Thymus (tissue), 11 donors: ENCODE data around the gene KCNIP3. TPM values are rescaled to one million over a fixed set of nuclear protein-coding genes. Genes with fewer than 3 reads are reported as not detected.

Source experiments
- DNase-seq, 9 donors: peaks; one replicate each; pipeline ENCODE4 v3.0.0-alpha.2; 2013; ENCODE audit warnings: low spot score in 9 of 9, low read depth in 6 of 9, missing footprints in 1 of 9
- H3K27ac ChIP-seq, 2 donors: one replicate each; pipeline ENCODE4 v1.5.1; 2013; ENCODE audit warnings: control low read depth in 1 of 2, low read depth in 1 of 2, low read length in 1 of 2, mild to moderate bottlenecking in 1 of 2, moderate library complexity in 1 of 2
- H3K27me3 ChIP-seq, 2 donors: one replicate each; pipeline ENCODE4 v1.5.1; 2013; ENCODE audit warnings: low read length in 1 of 2; ENCODE audit not compliant: control insufficient read depth in 2 of 2, insufficient read depth in 1 of 2
- H3K36me3 ChIP-seq, 2 donors: one replicate each; pipeline ENCODE4 v1.5.1; 2013; ENCODE audit warnings: low read length in 1 of 2, mild to moderate bottlenecking in 1 of 2, moderate library complexity in 1 of 2; ENCODE audit not compliant: control insufficient read depth in 2 of 2, insufficient read depth in 2 of 2
- H3K4me1 ChIP-seq, 2 donors: one replicate each; pipeline ENCODE4 v1.5.1; 2013; ENCODE audit warnings: low read length in 2 of 2; ENCODE audit not compliant: control insufficient read depth in 2 of 2, insufficient read depth in 2 of 2
- H3K4me3 ChIP-seq, 2 donors: one replicate each; pipeline ENCODE4 v1.5.1; 2013; ENCODE audit warnings: low read length in 2 of 2, control low read depth in 1 of 2, mild to moderate bottlenecking in 1 of 2
- H3K9me3 ChIP-seq, 2 donors: one replicate each; pipeline ENCODE4 v1.5.1; 2013; ENCODE audit warnings: low read length in 1 of 2, mild to moderate bottlenecking in 1 of 2; ENCODE audit not compliant: control insufficient read depth in 2 of 2, insufficient read depth in 1 of 2
- WGBS: extraction: QIAGEN DNeasy Blood & Tissue Kit; methylation state at CpG from one replicate; pipeline ENCODE4 v1.1.7; 2013; 5-methylcytosine and 5-hydroxymethylcytosine counted together
- polyA plus RNA-seq: library from polyadenylated mRNA; stranded (reverse); fragments of 200-250 nt; gene quantifications from one replicate; pipeline ENCODE4 v1.2.3, GENCODE V29; 2013
- total RNA-seq: library from RNA; stranded (reverse); fragments of 120-200 nt; gene quantifications from one replicate; pipeline ENCODE4 v1.2.4, GENCODE V29; 2013
- donor health status: healthy.

Gene KCNIP3
- total and polyA plus RNA-seq, 2 donors, result 5.3 to 21.4 TPM

DNA sequence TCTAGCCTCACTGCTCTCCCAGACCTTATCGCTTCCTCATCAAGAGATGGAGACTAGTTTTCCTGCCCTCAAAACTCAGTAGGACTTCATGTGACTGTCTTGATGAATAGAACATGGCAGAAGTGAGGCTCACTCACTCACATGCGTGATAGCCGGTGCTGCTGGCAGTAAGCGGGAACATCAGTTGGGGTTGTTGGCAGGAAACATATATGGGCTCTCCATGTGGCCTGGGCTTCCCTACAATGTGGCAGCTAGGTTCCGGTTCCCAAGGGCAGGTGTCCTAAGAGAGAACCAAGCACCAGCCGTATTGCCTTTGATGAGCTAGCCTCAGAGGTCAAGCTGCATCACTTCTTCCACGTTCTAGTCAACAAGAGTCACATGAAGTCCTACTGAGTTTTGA lies 90.2 kb downstream of the KCNIP3 start:
- Histone ChIP-seq H3K27me3 (peaks cover 0 to 3% of the 10 kb centered on the region in 2 donors), H3K36me3 (no peaks in the 10 kb centered on the region), H3K9me3 (no peaks in the 10 kb centered on the region), H3K4me3 (no peak overlapping the region), H3K27ac (no peak overlapping the region), H3K4me1 (no peaks in the 10 kb centered on the region)
- 94% methylated on average over 7 of the region's 7 CpGs for WGBS
- no peak for DNase-seq

DNA sequence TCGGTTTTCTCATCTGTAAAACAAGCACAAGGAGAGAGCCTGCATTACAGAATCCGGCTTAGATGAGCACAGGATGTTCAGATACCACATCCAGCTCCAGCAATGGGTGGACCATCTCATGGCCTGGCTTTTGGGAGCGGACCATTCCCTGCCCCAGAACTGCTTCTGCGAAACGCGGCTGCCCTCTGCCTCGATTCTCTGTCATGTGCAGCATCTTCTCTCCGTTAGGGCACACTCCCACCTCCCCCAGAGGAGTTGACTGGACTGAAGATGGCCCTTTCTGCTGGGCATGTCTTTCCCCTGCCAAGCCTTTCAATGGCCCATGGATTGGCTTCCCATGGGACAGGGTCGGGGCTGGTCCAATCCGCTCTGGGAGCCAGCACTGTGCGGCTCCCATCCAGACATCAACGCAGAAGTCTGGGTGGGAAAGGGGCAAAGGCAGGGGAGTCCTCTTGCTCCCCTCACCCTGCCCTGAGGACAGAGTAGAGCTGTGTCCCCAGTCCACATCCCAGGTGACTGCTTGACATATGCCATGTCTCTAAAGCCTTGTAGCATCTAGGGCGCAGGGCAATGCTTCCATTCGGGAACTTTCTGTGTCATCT lies 91.0 kb downstream of the KCNIP3 start:
- no peak for DNase-seq
- no peak overlapping the region for H3K4me3 ChIP-seq
- H3K4me1 ChIP-seq, result no peaks in the 10 kb centered on the region
- 95% methylated on average over 14 of the region's 14 CpGs for WGBS
- peaks cover 0 to 3% of the 10 kb centered on the region in 2 donors for H3K27me3 ChIP-seq
- H3K36me3 ChIP-seq, result no peaks in the 10 kb centered on the region
- no peaks in the 10 kb centered on the region for H3K9me3 ChIP-seq
- no peak overlapping the region for H3K27ac ChIP-seq

DNA sequence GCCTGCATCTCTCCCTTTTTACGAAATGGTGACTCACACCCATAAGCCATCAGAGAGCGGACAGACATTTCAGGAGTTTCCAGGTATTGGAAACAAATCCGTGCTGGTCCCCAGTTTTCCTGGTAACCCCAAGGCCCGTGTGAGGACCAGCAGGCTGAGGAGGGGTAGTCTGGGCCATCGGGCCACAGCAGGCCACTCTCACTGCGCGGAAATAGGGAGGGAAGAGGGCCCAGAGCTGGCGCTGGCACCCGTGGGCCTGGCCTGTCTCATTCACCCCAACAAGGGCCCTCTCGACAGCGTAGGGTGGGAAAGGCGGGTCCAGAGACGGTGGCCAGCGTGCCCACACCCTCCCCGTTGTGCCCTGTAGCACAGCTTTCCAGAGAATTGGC lies 91.7 kb downstream of the KCNIP3 start:
- no peak for DNase-seq
- Histone ChIP-seq H3K4me1 (no peaks in the 10 kb centered on the region), H3K4me3 (no peak overlapping the region), H3K36me3 (no peaks in the 10 kb centered on the region), H3K9me3 (no peaks in the 10 kb centered on the region), H3K27ac (no peak overlapping the region), H3K27me3 (peaks cover 0 to 3% of the 10 kb centered on the region in 2 donors)
- 50% methylated on average over 15 of the region's 15 CpGs for WGBS

DNA sequence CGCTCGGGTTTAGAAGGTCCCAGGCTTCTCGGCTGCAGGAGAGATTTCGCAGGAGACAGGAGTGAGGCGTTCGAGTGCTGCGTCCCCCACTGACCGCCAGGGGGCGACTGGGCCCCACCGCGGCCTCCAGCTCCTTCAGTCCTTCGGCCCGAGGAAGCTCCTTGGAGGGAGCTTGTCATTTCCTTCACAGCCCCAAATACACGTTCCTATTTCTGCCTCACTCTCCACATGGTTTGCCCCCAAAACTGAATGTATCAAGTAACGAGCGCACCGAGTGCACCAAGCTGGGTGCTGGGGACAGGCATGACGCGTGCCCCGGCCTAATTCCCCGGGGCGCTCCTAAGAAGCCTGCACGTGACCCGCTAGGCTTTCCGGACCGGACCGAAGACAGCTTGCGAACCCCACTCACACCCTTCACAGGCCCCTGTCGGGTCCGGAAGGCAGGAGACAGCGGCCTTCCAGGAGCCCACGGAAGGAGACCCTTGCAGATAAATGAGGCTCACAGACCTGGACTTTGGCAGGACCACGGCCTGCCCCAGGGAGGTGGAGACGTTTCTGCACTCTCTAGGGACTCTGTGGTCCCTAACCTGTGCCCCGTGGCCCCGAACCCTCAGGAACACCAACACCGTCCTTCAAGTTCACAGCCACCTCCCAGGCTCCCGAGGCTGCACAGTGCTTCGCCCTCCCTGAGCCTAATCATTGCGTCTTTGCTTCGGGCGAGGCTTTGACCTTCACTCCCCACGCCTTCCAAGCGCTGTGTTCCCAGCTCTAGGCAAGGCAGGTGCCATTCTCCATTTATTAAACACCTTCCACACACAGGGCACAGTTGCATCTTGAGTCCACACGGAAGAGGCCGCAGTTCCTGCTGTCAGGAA lies 92.3 kb downstream of the KCNIP3 start:
- H3K27me3 ChIP-seq, result peaks cover 0 to 3% of the 10 kb centered on the region in 2 donors
- whole genome bisulfite sequencing, result 65% methylated on average over 46 of the region's 46 CpGs
- H3K27ac ChIP-seq, result no peak overlapping the region
- no peak overlapping the region for H3K4me3 ChIP-seq
- H3K36me3 ChIP-seq, result no peaks in the 10 kb centered on the region
- no peaks in the 10 kb centered on the region for H3K9me3 ChIP-seq
- H3K4me1 ChIP-seq, result no peaks in the 10 kb centered on the region
- DNase-seq, result peak in 5 of 9 donors; percentile 18 to 65 (median 37)

DNA sequence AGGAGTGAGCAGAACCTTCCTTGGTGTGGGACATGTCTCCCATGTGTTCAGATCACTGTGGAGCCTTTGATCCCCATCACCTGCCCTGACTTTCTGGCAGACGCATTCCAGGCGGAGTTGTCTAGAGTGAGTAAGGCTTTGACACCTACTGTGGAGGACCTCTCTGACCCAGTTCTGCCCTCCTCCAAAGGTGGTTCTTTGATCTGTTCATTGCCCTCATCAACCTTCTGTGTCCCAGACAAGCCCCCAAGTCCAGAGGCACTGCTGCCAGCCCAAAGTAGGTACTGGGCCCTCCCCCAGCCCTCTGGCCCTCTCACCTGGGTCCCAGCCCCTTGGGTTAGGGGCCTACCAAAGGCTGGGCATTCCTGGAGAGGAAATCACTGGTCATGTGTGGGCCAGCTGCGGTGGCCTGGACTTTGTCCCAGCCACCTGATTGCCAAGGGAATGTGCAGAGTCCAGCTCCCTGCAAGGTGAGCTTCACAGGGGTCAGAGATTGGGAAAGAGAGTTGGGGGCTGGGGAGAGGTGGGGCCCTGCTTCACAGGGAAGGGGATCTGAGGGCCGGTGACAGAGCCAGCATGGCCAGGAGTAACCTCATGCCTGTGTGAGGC lies 93.2 kb downstream of the KCNIP3 start:
- DNase-seq, result no peak
- Histone ChIP-seq H3K9me3 (no peaks in the 10 kb centered on the region), H3K4me1 (no peaks in the 10 kb centered on the region), H3K27me3 (peaks cover 0 to 3% of the 10 kb centered on the region in 2 donors), H3K4me3 (no peak overlapping the region), H3K27ac (no peak overlapping the region), H3K36me3 (no peaks in the 10 kb centered on the region)
- 99% methylated on average over 4 of the region's 4 CpGs for WGBS

DNA sequence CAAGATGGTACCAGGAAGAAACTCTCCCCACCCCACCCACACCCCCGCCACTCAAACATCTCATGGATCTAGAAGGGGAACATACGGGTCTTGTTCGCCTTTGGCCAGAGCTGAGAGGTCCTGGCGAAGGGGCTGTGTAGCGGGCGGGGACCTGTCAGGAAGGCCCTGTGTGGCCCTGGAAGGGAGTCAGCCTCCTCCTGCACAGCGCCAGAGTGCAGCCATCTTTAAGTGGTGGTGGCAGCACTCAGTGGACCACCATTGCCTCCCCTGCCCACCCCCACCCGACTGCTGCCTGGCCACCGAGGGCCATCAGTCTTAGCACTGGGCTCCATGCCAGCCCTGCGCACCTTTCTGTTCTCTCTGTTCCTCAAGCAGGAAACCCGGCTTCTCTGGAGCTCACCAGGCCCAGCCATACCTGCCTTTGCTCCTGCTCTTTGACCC lies 93.8 kb downstream of the KCNIP3 start:
- H3K36me3 ChIP-seq, result no peaks in the 10 kb centered on the region
- DNase-seq, result no peak
- no peaks in the 10 kb centered on the region for H3K9me3 ChIP-seq
- H3K4me1 ChIP-seq, result no peaks in the 10 kb centered on the region
- 85% methylated on average over 11 of the region's 11 CpGs for WGBS
- no peak overlapping the region for H3K27ac ChIP-seq
- no peak overlapping the region for H3K4me3 ChIP-seq
- peaks cover 0 to 3% of the 10 kb centered on the region in 2 donors for H3K27me3 ChIP-seq

DNA sequence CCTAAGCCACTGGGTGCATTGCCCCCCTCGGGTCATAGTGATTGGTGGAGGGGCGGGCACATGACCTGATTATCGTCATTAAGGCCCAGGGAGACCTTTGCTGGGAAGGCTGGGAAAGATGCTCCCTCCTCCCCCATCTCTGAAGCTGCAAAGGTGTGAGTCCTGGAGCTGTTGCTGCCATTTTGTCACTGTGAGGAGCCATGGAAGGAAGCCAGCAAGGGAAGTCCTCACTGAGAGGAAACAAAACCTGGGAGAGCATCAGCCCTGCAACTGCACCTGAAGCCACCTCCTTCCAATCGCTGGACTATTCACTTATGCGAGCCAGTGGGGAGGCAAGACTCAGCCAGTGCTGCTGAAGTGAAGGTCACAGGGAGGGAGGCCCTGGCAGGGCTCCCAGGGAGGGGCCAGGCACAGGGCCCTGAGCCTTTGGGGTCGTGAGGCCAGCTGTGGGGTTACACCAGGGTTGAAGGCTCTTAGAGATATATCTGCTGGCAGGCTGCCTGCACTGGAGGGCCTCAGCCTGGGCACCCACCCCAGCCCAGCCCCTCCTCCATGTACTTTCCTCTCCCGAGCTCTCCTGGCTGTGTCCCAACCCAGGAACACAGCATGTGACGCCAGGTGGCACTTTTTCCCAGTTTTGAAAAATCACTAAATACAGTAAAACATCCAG lies 94.6 kb downstream of the KCNIP3 start:
- Histone ChIP-seq H3K27ac (no peak overlapping the region), H3K36me3 (no peaks in the 10 kb centered on the region), H3K27me3 (peaks cover 0 to 3% of the 10 kb centered on the region in 2 donors), H3K4me1 (no peaks in the 10 kb centered on the region), H3K9me3 (no peaks in the 10 kb centered on the region), H3K4me3 (no peak overlapping the region)
- DNase-seq, result no peak
- whole genome bisulfite sequencing, result 87% methylated on average over 8 of the region's 8 CpGs

DNA sequence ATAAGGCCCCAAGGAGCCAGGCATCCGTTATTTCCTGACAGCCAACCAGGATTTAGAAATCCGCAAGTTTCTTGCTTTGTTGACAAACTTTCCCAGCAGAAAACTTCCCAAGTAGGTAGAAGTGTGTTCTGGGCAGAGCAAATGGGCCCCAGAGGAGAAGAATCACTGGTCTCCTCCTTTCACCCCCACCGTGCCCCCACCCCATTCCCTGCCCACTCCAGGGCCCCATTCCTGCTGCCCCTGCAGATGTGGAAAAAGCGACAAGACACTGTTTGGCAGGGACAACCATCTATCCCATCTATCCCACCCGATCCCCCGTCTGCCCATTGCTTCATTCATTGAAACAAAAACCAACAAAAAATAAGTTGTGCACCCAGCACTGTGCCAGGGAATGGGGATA lies 95.2 kb downstream of the KCNIP3 start:
- WGBS, result 98% methylated on average over 6 of the region's 6 CpGs
- DNase-seq, result no peak
- H3K27me3 ChIP-seq, result peaks cover 0 to 3% of the 10 kb centered on the region in 2 donors

More for the DNA sequence above, 95.2 kb downstream of the KCNIP3 start:
- H3K27ac ChIP-seq, result no peak overlapping the region
- no peaks in the 10 kb centered on the region for H3K36me3 ChIP-seq
- no peaks in the 10 kb centered on the region for H3K4me1 ChIP-seq
- no peaks in the 10 kb centered on the region for H3K9me3 ChIP-seq
- H3K4me3 ChIP-seq, result no peak overlapping the region
